Stimulated activated CD4-positive, alpha-beta T cell treated with anti-CD3 and anti-CD28 coated beads, Interleukin-4, amount 100 ng/mL, for 48 hours (primary cell): Measurements from ENCODE around the gene APBB3.
A peak's percentile ranks its signal among the peaks of the same experiment; 100 is the strongest.

Experiments used
- DNase-seq, 2 donors: peaks; one replicate each; pipeline ENCODE4 v3.0.0-alpha.2; 2020; ENCODE audit warnings: low read depth in 2 of 2

The APBB3 gene

DNA sequence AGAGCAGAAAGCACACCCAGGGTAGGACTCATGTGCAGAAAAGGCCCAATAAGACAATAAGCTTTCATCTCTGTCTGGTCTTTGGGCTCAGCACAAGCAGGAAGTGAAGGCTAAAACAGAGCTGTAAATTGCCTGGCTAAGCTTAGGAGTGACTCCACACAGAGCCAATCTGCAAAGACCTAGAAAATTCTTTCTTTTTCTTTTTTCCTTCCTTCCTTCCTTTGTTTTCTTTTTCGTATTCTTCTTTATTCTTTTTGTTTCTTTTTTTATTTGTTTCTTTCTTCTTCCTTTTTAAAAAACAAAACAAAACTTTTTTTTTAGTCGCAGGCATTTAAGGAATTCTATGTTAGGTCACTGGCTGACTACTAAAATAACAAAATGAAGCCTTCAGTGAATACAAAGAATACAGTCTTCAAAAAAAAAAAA, 12.4 kb upstream of the APBB3 start:
- no peak for DNase-seq

DNA sequence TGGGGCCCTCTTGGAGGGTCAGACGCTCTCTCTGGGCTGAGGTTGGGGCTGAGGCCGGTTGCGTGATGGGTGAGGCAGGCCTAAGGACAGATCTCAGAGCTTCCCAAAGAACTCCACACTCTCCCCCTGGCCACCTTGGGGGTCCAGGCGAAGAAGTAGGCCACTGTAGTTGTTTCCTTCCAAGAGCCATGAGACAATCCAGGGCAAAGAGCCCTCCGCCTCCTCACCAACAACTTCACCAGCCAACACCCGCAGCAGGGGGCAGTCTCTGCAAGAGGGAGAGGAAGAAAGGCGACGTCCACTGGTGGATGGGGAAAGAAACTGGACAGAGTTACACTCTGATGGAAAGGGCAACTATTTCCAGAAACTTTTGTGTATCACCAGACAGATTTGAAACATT, 10.9 kb upstream of the APBB3 start:
- no peak for DNase-seq

DNA sequence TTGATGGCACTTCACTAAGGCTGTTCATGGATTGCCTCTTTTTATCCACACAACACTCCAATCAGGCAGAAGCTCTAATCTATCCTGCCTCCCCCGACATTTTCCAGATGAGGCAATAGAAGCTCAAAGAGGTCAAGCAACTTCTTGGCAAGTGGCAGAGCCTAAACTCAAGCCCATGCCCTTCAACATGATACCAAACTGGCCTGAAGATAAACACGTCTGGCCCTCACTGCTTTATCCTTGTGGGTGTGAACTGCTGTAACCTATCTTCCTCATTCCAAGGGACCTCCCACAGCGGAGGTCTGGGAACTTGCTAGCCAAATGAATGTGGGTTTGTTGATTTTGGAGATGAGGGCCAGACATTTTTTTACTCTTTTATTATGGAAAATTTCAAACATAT, 9.8 kb upstream of the APBB3 start:
- DNase-seq, result no peak

DNA sequence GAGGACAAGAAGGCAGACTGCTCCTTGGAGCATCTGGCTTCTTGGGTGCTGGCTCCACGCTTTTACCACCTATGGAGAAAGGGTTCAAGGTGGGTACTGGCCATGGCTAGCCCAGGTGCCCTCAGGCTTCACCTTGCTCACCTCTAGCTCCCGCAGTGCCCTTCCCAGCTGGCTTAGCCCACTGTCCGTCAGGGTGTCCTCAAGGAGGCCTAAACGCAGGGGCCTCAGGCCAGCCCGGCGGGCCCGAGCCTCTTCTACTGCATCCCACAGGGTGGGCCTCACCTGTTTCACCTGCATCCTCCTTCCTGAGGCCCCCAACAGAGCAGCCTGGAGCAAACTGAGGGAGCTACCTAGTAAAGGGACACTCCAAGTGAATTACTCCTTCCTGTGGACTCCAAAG, 9.3 kb upstream of the APBB3 start:
- no peak for DNase-seq

DNA sequence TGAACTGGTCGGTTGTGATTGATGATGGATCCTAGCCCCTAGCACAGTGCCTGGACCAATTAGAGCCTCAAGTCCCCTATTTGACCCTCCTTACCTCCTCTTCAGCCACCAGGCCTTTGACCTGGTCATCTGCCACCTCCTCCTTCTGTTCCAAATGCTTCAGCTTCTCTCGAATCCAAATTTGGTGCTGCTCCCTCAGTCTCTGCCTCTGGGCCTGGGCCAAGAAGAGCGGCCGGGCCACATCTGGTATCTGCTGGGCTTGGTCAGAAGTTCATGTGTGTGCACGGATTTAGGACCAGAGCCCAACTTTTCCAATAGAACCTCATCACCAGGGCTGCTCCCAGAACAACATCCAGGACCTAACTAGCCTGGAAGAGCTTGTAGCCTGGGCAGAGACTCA, 6.7 kb upstream of the APBB3 start:
- no peak for DNase-seq

DNA sequence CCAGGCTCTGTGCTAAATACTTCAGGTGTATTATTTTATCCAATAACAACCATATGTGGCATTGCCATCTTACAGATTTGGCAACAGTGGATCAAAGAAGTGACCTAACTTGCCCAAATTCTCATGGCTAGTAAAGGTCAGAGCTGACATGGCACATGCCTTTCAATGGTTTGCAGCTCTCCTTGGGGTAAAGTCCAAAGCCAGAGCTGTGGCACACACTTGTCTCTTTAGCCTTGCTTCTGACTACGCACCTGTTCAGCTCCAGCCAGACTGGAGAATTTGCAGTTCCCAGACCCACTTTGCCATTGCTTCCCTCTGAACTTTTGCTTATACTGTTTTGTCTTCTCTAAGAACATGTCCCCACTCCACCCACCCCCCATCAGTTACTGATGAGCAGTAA, 6.1 kb upstream of the APBB3 start:
- no peak for DNase-seq

DNA sequence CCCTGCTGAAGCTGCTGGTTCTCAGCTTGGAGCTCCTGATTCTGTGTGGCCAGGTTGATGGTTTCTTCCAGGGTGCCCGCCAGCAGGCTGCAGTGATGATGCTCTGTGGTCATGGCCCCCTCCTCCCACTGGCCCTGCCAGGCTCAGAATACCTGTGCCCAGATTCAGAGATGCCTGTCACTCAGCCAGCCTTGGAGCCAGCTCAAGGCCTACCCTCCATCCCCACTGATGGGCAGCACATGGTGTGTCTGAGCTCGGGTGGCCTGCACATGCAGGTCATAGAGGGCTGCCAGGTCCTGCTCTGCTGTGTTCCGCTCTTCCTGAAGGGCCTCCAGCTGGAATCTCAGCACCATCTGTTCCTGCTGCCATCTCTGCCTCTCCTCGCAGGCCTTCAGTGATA, 5.7 kb upstream of the APBB3 start:
- DNase-seq, result no peak

DNA sequence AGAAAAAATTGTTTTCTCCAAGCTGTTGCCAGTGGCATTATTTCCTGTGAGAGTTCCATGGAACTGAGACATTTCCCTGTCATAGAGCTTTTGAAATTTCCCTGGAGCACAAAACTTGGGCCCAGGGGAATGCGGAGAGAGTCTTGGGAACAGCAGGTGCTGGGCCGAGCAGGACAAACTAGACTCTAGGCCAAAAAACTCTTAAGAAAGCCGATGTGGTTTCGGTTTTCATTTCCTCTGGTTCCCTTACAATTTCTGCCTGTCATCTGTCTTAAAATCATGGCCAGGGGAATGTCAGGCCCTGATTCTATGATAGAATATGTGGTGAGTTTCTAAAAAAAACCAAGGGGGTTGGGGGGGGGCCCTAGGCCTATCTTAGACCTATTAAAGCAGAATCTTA, 4.8 kb upstream of the APBB3 start:
- DNase-seq, result no peak

DNA sequence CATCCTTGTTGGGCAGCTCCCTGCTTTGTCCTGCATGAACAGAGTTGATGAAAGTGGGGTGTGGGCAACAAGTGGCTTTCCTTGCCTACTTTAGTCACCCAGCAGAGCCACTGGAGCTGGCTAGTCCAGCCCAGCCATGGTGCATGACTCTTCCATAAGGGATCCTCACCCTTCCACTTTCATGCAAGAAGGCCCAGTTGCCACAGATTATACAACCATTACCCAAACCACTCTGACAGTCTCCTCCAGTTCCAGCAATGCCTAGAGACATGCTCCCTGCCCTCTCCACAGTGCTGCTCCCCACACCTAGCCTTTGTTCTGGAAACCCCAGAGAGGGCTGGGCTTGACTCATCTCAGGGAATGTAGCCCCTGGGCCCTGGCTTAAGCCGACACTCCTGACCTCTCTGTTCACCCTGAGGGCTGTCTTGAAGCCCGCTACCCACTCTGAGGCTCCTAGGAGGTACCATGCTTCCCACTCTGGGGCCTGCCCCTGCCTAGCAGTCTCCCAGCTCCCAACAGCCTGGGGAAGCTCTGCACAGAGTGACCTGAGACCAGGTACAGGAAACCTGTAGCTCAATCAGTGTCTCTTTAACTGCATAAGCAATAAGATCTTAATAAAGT, 4.2 kb upstream of the APBB3 start:
- no peak for DNase-seq

DNA sequence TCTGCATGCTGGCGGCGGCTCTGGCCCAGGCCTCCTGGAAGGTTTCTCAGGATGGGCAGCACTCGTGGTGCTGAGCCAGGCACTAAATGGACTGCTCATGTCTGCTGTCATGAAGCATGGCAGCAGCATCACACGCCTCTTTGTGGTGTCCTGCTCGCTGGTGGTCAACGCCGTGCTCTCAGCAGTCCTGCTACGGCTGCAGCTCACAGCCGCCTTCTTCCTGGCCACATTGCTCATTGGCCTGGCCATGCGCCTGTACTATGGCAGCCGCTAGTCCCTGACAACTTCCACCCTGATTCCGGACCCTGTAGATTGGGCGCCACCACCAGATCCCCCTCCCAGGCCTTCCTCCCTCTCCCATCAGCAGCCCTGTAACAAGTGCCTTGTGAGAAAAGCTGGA, 3.5 kb upstream of the APBB3 start:
- DNase-seq, result no peak

DNA sequence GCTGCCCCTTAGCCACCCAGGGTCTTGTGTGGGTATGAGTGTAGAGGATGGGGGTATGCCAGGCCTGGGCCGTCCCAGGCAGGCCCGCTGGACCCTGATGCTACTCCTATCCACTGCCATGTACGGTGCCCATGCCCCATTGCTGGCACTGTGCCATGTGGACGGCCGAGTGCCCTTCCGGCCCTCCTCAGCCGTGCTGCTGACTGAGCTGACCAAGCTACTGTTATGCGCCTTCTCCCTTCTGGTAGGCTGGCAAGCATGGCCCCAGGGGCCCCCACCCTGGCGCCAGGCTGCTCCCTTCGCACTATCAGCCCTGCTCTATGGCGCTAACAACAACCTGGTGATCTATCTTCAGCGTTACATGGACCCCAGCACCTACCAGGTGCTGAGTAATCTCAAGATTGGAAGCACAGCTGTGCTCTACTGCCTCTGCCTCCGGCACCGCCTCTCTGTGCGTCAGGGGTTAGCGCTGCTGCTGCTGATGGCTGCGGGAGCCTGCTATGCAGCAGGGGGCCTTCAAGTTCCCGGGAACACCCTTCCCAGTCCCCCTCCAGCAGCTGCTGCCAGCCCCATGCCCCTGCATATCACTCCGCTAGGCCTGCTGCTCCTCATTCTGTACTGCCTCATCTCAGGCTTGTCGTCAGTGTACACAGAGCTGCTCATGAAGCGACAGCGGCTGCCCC, 2.9 kb upstream of the APBB3 start:
- no peak for DNase-seq

DNA sequence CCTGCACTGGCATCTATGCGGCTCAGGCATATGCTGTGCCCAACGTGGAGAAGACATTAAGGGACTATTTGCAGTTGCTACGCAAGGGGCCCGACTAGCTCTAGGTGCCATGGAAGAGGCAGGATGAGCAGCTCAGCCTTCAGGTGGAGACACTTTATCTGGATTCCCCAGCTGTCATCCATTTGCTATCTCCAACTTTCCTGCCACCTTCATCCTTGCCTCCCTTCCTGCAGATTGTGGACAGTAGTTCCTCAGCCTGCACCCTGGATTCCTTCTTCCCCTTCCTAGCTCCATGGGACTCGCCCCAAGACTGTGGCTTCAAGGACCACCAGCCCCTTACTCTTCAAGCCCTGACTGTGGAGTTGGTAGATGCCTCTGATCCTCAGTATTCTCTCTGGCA, 2.3 kb upstream of the APBB3 start:
- DNase-seq, result no peak

DNA sequence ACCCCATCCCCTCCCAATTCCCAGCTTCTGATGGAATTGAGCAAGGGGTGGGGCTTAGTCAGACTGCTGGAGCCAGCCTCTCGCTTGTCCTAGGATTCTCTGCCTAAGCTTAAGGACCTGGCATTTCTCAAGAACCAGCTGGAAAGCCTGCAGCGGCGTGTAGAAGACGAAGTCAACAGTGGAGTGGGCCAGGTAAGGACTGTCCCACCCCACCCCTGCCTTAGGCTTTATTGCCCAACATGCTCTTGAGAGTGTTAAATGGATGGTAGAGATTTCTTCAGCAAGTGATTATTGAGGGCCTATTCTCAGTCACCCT, 1.3 kb upstream of the APBB3 start:
- no peak for DNase-seq

DNA sequence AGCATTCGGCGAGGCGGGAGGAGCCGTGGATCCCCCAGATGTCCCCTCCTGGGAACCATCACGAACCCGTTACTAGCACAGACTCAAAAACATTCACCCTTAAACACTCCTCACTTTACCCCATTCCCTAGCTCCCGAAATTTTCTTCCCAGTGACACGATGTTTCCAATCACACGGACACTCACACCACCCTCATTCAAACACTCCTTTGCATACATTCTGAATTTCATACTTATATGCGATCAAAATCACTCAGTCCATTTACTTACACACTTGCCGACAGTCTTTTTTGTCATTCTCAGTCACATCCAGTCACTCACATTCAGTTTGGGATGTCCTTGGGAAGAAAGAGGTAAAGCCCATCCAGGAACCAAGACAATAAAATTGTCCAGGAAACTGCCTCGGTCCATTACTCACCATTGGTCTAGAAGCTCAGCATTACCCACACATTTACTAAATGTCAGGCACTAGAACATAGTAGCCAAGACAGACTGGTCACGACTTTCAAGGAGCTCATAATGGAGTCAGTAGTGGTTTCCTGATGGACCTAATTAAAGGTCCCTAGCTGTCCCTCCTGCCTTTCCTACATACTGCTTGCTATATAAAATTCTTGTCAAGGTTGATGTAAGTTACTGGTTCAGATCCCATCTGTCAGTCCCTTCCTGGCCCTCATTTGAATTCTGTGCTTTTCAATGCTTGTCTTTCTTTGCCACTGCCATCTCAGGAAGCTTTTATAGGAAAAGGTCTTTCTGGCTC, 804 bp upstream of the APBB3 start:
- DNase-seq, result no peak

DNA sequence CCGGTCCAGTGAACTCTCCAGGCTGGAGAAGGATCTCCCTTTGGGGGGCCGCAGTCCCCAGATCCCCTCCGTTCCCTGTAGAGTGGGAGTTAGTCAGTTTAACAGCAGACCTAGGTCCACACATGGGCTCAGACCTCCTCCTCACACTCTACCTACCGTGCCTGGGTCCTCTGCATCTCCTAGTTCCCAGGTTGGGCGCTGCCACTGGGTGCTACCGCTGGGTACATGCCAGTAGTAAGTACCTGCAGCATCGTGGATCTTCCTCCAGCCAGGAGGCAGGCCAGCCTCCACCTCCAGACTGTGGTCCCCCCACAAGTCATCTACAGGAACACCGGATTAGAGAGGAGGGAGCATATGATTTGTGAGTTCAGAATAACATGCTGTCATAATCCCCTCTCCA, 802 bp downstream of the APBB3 start:
- no peak for DNase-seq

DNA sequence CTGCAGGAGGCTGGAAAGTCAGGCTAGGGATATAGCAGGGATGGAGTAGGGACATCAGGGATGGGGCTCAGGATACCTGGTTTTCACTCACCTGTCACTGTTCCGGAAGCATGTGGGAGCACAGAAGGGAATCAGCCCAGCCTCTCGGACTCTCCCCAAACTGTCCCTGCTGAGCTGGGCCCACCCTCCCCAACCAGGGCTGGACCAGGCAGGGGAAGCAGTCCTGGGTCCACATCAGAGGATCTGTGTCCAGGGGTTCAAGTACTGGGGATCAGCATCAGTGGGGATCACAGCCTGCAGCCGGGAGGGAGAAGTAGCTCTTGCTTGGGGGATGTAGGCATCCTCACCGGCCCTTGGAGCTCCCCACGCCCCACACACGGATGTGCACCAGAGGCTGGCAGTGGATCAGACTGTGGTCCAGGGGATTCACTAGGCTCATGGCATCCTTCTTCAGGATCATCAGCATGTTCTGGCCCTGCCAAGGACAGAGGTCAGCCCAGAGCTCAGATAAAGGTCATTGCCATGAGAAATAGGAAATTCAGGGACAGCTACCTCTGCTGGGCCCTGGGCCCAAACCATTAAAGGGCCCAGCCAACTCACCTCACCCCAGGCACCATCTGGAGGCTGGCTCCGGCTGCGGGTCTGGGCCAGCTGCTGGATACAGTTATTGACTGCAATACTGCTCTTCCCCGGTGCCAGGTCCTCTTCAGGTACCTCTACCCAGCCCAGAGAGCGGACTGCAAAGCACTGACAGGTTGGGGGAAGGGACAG, 2.5 kb downstream of the APBB3 start:
- DNase-seq, result no peak

DNA sequence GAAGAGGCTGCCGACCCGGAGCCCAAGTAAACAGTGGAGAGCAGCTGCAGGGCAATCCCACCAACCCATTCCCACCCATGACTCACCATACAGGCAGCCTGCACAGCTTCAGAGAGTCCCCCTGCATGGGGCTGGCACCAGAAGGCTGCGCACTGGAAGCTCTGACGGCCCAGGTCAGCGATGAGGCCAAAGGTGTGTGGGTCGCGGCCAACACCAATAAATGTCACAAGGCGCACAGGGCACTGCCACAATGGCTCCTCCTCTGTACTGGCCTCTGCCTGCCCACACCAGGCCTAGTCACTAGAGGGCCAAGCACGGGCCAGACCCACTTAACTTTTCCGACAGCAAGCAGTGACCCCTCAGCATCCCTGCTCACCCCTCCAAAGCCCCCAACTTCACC, 4.2 kb downstream of the APBB3 start:
- no peak for DNase-seq

DNA sequence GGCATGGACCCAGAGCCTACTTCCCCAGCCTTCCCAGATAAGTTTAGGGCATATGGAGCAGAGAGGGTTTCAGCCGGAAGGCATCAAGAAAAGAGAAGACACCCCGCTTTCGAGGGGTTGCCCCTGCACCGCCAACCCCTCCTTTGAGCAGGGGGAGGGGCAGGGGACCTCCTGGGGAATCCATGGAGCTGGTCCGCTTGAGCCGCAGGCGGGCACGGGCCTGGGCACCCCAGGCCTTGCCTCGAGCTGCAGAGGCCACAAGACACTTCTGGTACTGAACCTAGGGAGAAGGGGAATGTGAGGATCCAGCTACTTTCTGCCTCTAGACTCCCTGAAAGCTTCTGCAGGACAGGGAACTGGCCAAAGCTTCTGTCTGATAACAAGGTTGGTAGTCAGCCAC, 5.9 kb downstream of the APBB3 start:
- no peak for DNase-seq

DNA sequence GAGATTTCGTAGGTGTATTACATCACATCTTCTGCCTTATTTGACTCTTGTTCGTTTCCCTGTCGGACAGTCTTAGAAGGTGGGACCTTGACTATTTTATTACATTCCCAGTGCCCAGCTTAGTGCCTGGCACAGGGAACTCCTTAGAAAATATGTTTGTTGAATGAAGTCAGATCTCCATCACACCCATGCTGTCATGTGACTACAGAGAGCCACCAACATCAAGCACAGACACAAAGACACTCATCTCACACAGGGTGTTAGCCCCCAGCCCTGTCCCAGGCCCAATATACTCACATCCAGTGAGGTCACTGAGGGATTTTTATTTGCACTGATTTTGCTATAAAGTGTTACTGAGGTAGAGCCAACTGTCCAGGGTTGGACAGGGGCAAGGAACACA, 6.4 kb downstream of the APBB3 start:
- no peak for DNase-seq

DNA sequence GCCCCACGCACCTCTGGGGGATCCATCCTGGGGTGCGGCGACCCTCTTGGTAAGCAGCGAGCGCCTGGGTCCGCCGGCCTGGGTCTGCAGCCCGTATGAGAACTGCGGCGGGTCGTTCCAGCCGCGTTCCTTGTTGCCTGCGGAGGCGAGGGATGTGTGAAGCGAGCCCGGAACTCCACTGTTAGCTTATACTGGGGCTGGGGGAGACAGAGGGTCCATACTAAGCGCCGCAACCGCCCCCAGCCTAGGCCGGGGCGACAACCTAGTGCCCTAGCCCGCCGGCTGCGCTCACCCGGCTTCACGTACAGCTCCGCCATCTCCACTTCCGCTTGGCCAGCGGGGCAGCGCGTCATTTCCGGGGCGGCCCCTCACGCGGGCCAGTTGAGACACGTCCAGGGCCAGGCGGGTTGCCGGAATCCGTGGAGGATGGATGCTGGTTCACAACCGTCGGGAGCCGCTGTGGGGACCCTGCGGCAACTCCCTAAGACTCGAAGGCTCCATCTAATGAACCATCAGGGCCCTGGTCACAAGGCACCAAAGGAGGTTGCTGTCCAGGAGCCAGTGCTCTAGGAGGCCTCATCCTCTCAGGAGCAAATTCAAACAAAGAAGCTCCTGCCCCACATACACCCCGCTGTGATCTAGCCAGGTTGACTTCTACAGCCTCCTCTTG, 7.1 kb downstream of the APBB3 start, which contains the start of gene SRA1:
SRA1 (minus strand) TSS at position 338 of the 670 bp plus-strand sequence; CDS start at position 317, 21 bp downstream.
- DNase-seq, result peak; percentile 78 to 87

DNA sequence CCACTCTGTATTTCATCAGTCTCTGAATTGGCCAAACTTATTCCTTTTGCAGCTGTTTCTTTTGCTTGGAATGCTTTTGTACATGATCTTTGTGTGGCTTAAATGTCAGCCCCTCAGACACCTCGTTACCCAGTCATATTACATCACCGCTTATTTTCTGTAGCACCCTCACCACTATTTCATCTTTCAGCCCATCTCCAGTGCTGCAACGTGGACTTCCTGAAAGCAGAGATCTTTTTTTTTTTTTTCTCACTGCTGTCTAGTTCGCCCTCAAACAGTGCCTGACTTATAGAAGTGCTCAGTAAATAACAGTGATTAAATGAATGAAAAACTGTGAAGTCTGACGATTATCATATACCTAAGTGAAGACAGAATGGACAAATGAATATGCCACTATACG, 8.0 kb downstream of the APBB3 start:
- DNase-seq, result no peak

DNA sequence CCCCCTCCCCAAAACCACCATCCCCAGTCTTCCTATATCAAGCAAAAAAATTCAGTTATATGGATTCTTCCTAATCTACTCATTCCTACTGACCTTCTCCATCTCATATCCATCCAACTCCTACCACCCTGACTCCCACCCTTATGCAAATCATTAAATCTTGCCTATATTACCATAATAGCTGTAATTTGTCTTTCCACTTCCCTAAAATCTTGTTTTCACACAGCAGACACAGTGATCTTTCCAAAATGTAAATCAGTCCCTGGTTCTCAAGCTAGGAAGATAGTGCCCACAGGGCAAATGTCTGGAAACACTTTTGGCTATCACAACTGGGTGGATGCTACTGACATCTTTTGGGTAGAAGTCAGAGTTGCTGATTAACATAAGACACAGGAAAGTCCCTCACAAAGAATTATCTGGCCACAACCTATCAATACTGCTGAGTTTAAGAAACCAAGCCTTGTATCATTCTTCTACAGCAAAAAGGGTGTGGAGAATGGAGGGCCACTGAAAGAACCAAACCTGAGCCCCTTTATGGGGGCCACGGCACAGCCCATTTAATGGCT, 8.6 kb downstream of the APBB3 start:
- DNase-seq, result no peak
